ENCODE results near the gene NCF4.

The NCF4 gene

GRCh38 chr22:36900880-36901279 is 40.1 kb downstream of the NCF4 start:
- TF ChIP-seq CTCF (IDR thresholded peaks at IDR 0.05) = no peak
- Histone ChIP-seq H3K27ac (no peak overlapping the region), H3K4me3 (no peak overlapping the region)
- DNase-seq (ENCODE audit: low spot score) = no peak

GRCh38 chr22:36901411-36902142 is 40.8 kb downstream of the NCF4 start:
- no peak overlapping the region for H3K4me3 ChIP-seq
- no peak for DNase-seq (ENCODE audit: low spot score)
- no peak overlapping the region for H3K27ac ChIP-seq
- TF ChIP-seq CTCF (IDR thresholded peaks at IDR 0.05) = no peak

GRCh38 chr22:36902143-36902926 is 41.5 kb downstream of the NCF4 start:
- DNase-seq (ENCODE audit: low spot score) = no peak
- TF ChIP-seq CTCF (IDR thresholded peaks at IDR 0.05) = no peak
- Histone ChIP-seq H3K4me3 (no peak overlapping the region), H3K27ac (no peak overlapping the region)

GRCh38 chr22:36904260-36904880 is 43.6 kb downstream of the NCF4 start:
- H3K4me3 ChIP-seq = no peak overlapping the region
- no peak for DNase-seq (ENCODE audit: low spot score)
- no peak overlapping the region for H3K27ac ChIP-seq
- TF ChIP-seq CTCF (IDR thresholded peaks at IDR 0.05) = no peak

GRCh38 chr22:36907253-36908195 is 46.7 kb downstream of the NCF4 start:
- TF ChIP-seq CTCF (IDR thresholded peaks at IDR 0.05) = no peak
- Histone ChIP-seq H3K4me3 (no peak overlapping the region), H3K27ac (no peak overlapping the region)
- no peak for DNase-seq (ENCODE audit: low spot score)

GRCh38 chr22:36910461-36910860 is 49.7 kb downstream of the NCF4 start:
- TF ChIP-seq CTCF (IDR thresholded peaks at IDR 0.05) = no peak
- DNase-seq (ENCODE audit: low spot score) = no peak

More at GRCh38 chr22:36910461-36910860, 49.7 kb downstream of the NCF4 start:
- H3K4me3 ChIP-seq = no peak overlapping the region
- H3K27ac ChIP-seq = no peak overlapping the region

All from coronary artery (tissue), 2 donors.